Mucosa of descending colon (tissue), 3 donors: ENCODE data around the gene FOXC1. TPM values are rescaled to one million over a fixed set of nuclear protein-coding genes. Genes with fewer than 3 reads are reported as not detected.

Experiments
- ATAC-seq: fragments of 200-7000 bp; cut with Tn5 transposase; one replicate; pipeline ENCODE4 v1.9.1; 2020; ENCODE audit warnings: mild to moderate bottlenecking, moderate library complexity
- DNase-seq, 3 donors: peaks; one replicate each; pipeline ENCODE4 v3.0.0-alpha.2; 2020
- H3K36me3 ChIP-seq: fragments of 200-600 bp; one replicate; pipeline ENCODE4 v1.8.0; 2021; ENCODE audit warnings: low read depth, mild to moderate bottlenecking
- H3K4me1 ChIP-seq: fragments of 200-600 bp; one replicate; pipeline ENCODE4 v1.8.0; 2021; ENCODE audit warnings: low read depth, mild to moderate bottlenecking
- H3K4me3 ChIP-seq: fragments of 200-600 bp; one replicate; pipeline ENCODE4 v1.8.0; 2021; ENCODE audit warnings: mild to moderate bottlenecking
- H3K9me3 ChIP-seq: fragments of 200-600 bp; one replicate; pipeline ENCODE4 v1.8.0; 2021; ENCODE audit warnings: mild to moderate bottlenecking
- intact Hi-C, 2 donors: fragments of 100-400 bp; cut with DNase I in 1 of 2; cut with micrococcal nuclease in 1 of 2; formaldehyde crosslinking; loops; one replicate each; pipeline versions ENCODE4 v1.11.0 to v1.11.1; 2022; cut with DNase I, micrococcal nuclease
- total RNA-seq, 3 donors: library from RNA; stranded (reverse); fragmentation: NEBNext Ultra II Directional in 2 of 3; extraction: Animal tissue kit (Norgen Biotek cat#: 25700) in 2 of 3; gene quantifications; one replicate each; pipeline versions ENCODE4 v1.2.1 to v1.2.4, GENCODE V29; 2021 to 2023
- TF ChIP-seq, protein P1 (sequence below): fragments of 200-600 bp; IDR thresholded peaks from one replicate; pipeline ENCODE4 v1.8.0; 2022; ENCODE audit warnings: antibody characterized with exemption, mild to moderate bottlenecking
- donor health status: DM: no; HTN: no; CAD: no; lungs with moderate emphysema.
- donor health status: DM: no; HTN: no; CAD: no.
- donor health status: DM: no; HTN: yes; CAD: no.

The FOXC1 gene
- total RNA-seq, 3 donors from 2014 or later, result 1.1 to 1.7 (median 1.6) TPM

DNA sequence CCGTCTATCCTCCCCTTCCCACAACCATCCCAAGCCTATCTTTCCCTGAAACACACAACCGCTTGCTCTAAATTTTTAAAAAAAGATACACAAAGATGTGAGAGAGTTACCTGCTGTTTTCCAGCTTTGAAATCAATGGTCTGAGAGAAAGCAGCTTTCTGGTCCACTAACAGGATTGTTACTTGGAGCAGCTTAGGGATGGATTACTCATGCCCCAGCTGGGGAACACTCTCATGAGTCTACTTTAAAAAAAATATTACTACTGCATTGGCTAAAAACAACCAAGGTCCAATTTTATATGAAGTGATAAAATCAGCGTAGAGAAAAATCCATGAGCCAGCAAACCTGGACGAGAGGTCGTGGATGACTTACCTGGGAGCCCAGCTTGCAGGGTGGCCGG lies 29.6 kb upstream of the FOXC1 start:
- TF ChIP-seq, protein P1, sequence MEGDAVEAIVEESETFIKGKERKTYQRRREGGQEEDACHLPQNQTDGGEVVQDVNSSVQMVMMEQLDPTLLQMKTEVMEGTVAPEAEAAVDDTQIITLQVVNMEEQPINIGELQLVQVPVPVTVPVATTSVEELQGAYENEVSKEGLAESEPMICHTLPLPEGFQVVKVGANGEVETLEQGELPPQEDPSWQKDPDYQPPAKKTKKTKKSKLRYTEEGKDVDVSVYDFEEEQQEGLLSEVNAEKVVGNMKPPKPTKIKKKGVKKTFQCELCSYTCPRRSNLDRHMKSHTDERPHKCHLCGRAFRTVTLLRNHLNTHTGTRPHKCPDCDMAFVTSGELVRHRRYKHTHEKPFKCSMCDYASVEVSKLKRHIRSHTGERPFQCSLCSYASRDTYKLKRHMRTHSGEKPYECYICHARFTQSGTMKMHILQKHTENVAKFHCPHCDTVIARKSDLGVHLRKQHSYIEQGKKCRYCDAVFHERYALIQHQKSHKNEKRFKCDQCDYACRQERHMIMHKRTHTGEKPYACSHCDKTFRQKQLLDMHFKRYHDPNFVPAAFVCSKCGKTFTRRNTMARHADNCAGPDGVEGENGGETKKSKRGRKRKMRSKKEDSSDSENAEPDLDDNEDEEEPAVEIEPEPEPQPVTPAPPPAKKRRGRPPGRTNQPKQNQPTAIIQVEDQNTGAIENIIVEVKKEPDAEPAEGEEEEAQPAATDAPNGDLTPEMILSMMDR, result no peak
- no peak overlapping the region for H3K4me3 ChIP-seq
- intact Hi-C loops, result no loop called here

DNA sequence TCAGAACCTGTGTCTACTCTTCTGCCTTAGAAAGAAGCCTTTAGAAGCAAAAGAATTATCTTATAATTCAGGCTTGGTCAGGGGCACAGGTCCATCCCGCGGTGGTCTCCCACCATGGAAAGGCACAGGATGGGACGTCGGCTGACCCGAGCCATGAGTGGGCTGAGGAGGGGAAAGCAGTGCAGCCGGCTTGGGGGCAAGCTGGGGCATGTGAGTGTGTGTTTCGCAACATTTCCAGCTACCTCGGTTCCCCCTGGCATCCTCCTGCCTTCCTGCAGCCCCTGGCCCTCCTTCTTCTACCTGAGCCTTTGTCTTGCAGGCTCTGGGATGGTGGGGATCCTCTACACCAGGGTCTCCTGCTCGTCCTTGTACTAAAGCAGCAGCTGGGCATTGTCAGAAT lies 29.1 kb upstream of the FOXC1 start:
- ATAC-seq, result no peak
- intact Hi-C loops, result no loop called here
- no peak for DNase-seq
- Histone ChIP-seq H3K9me3 (no peaks in the 10 kb centered on the region), H3K4me1 (no peaks in the 10 kb centered on the region), H3K36me3 (no peaks in the 10 kb centered on the region), H3K4me3 (no peak overlapping the region)
- TF ChIP-seq, protein P1, result no peak

More for the DNA sequence above, 29.6 kb upstream of the FOXC1 start:
- ATAC-seq (no peak), DNase-seq (no peak)
- Histone ChIP-seq H3K4me1 (no peaks in the 10 kb centered on the region), H3K36me3 (no peaks in the 10 kb centered on the region), H3K9me3 (no peaks in the 10 kb centered on the region)

DNA sequence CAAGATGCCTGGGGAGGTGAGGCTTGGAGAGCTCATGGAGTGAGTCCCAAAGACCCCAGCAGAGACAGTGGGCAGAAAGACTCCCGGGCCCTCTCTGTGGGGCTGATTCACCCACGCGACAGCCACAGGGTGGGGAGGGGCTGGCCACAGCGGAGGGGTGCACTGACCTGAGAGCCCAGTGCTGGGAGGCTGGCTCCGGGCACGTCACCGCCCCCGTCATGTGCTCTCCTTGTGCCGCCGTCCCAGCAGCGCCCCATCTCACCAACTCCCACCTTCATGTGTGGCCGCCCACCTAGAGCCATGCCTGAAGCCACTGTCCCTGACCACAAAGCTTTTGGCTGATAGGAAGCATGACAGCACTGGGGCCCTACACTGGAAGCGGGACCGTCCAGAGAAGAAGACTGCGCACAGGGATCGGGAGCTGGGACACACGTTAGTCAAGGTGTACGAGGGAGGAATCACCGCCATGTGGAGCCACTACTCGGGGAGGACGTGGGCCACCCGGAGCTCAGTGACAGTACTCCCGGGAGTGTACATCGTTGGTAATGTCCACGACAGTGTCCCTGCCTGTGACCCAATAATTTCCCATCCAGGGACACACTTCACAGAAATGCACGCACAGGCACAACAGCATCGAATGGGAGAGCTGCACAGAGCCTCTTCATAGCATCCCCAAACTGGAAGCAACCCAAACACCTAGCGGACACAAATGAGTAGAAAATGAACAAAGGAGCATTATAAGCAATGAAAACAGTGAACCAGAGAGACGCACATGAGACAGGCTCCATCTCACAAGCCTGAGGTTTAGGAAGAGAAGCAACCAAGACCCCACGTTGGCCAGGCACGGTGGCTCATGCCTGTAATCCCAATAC lies 28.4 kb upstream of the FOXC1 start:
- TF ChIP-seq, protein P1, result no peak
- DNase-seq (no peak), ATAC-seq (no peak)
- Histone ChIP-seq H3K9me3 (no peaks in the 10 kb centered on the region), H3K4me1 (no peaks in the 10 kb centered on the region), H3K4me3 (no peak overlapping the region), H3K36me3 (no peaks in the 10 kb centered on the region)
- intact Hi-C loops, result no loop called here

DNA sequence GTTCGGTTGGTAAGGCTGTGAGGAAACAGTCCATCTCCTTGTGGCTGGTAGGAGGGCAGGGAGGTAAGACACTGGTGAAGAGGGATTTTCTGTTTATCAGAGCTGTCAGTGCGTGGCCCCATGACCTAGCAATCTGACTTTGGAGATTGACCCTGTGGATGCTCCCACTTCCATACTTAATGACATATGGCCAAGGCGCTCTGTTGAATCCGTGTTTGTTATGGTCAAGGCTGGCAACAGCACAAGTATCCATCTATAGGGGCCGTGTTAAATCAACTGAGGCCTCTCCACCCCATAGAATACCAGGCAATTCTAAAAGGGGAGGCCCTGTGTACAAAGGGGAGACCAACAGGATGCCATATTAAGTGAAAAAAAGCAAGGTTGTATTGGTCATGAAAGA lies 25.6 kb upstream of the FOXC1 start:
- Histone ChIP-seq H3K4me1 (no peaks in the 10 kb centered on the region), H3K36me3 (no peaks in the 10 kb centered on the region), H3K4me3 (no peak overlapping the region), H3K9me3 (no peaks in the 10 kb centered on the region)
- intact Hi-C loops, result no loop called here
- TF ChIP-seq, protein P1, result no peak
- DNase-seq (no peak), ATAC-seq (no peak)

DNA sequence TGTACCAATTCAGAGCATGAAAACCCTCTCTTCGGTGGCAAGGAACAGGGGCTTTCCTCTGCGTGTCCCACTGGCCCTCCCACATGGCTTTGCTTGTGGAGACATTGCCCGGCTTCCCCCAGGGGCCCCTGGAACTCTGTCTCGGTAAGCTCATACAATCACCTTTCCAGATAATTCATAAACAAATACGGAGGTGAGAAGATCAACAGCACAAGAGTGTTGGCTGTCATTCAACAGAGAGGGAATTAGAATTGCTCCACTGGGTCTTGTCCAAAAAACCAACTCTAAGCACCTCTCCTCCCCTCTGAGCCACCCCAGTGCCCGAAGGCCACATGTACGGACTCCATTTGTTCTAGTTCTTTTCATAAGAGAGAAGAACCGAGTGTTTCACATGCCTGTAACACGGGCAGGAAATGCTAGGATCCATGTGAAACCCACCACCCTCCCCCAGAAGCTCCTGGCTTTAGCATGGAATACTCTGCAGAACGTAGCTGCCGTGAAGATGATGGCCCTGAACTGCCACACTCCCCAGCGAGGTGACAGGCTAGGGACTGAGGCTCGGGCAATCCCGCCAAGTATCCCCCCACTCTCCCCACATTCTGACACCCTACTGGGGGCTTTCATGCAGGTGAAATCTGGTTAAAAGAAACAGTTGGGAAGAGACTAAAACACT lies 24.6 kb upstream of the FOXC1 start:
- peaks cover 4% of the 10 kb centered on the region for H3K4me1 ChIP-seq
- H3K4me3 ChIP-seq, result no peak overlapping the region
- DNase-seq, result no peak
- no peaks in the 10 kb centered on the region for H3K36me3 ChIP-seq
- H3K9me3 ChIP-seq, result no peaks in the 10 kb centered on the region
- intact Hi-C loops, result no loop called here
- no peak for ATAC-seq
- TF ChIP-seq, protein P1, result no peak
